Spleen (tissue), 7 donors: ENCODE results near the gene FRMD4B.

Experiments used
- CTCF ChIP-seq, 11 experiments: fragments of 200-600 bp in 7 of 11; fragments of 450-650 bp in 4 of 11; sonication (generic) in 4 of 11; IDR thresholded peaks in 8 of 11; conservative IDR thresholded peaks in 3 of 11; 1 replicate in 7 of 11; 2 replicates in 4 of 11; pipeline versions ENCODE4 v1.4.0 to v1.8.0; 2016 to 2021; ENCODE audit warnings: antibody characterized with exemption in 11 of 11, inconsistent platforms in 4 of 11, mild to moderate bottlenecking in 1 of 11
- POLR2A ChIP-seq, 3 donors: fragments of 450-650 bp; IDR thresholded peaks; one replicate each; pipeline ENCODE4 v1.5.1; 2017; ENCODE audit warnings: antibody characterized with exemption in 3 of 3, mild to moderate bottlenecking in 1 of 3
- POLR2AphosphoS5 ChIP-seq, 3 donors: sonication (generic); formaldehyde crosslinking; IDR thresholded peaks; one replicate each; pipeline ENCODE4 v1.5.1; 2017; ENCODE audit warnings: antibody characterized with exemption in 3 of 3
- donor health status: DM: no; HTN: no; CAD: no; lungs with moderate emphysema.
- donor health status: DM: no; HTN: no; CAD: no.
- donor health status: DM: no; HTN: no; CAD: no.

GRCh38 chr3:69338911-69339310, 47.0 kb downstream of the FRMD4B start:
- TF ChIP-seq CTCF (IDR thresholded peaks at IDR 0.05 in 8 of 11, conservative IDR thresholded peaks at IDR 0.05 in 3 of 11) (no peak), POLR2AphosphoS5 (IDR thresholded peaks at IDR 0.05) (no peak), POLR2A (IDR thresholded peaks at IDR 0.05) (no peak)
